DMS53 treated with DMSO at 0.1 percent for 48 hours (cell line): Measurements from ENCODE around the gene WTAP.
"Not testable (repeated sequence)": the region's sequence is repeated elsewhere in the genome, so short reads cannot be mapped to it uniquely, and the experiment has no call there.

Source experiments
- DNase-seq: peaks from one replicate; lab custom pipeline; 2025; ENCODE audit not compliant: unreplicated experiment; lab: John Stamatoyannopoulos, UW

The WTAP gene

GRCh38 chr6:159727717-159728445 lies 575 bp downstream of the WTAP start:
- DNase-seq = peak; percentile 29

DNA sequence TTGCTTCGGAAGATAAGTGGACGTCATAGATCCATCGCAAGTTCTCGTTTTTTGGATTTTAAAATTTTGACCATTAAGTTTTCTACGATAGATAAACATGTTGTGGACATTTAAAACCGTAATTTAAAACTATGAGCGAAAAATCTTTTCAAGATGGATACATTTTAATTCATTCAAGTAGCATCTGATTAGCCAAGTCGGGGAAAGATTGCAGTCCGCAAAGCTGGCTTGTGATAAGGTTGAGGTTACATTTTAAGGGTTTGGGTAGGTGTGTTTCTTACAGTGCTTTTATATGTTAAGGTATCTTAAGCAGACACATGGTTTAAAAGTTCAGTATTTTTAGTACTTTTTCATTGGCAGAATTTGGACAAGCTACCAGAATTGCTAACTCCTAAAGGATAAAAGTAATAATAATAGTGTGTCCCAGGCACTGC lies 1.2 kb downstream of the WTAP start:
- DNase-seq = no peak

- DNase-seq = no peak
Observed at GRCh38 chr6:159729598-159730331, 2.5 kb downstream of the WTAP start.

GRCh38 chr6:159730332-159730676 lies 3.0 kb downstream of the WTAP start:
- DNase-seq = no peak

DNA sequence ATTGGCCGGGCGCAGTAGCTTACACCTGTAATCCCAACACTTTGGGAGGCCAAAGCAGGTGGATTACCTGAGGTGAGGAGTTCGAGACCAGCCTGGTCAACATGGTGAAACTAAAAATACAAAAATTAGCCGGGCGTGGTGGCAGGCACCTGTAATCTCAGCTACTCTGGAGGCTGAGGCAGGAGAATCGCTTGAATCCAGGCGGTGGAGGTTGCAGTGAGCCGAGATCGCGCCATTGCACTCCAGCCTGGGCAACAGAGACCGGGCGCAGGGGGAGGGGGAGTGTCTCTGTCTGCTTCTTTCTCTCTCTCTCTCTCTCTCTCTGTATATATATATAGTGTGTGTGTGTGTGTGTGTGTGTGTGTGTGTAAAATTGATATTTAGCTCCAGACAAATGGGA lies 5.2 kb downstream of the WTAP start:
- DNase-seq = not testable (repeated sequence)

GRCh38 chr6:159733395-159733794 lies 6.1 kb downstream of the WTAP start:
- DNase-seq = not testable (repeated sequence)

DNA sequence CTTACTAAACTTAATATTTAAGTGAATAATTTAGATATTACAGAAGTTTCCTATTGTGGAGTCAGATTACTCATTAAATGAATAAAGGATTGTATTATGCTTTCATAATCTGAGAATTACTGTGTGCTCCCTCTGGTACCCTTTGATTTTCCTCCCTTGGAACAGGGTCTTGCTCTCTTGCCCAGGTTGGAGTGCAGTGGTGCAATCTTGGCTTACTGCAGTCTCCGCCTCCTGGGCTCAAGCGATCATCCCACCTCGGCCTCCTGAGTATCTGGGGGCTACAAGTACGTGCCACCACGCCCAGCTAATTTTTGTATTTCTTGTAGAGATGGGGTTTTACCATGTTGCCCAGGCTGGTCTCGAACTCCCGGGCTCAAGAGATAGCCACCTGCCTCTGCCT lies 9.6 kb downstream of the WTAP start:
- DNase-seq = no peak

DNA sequence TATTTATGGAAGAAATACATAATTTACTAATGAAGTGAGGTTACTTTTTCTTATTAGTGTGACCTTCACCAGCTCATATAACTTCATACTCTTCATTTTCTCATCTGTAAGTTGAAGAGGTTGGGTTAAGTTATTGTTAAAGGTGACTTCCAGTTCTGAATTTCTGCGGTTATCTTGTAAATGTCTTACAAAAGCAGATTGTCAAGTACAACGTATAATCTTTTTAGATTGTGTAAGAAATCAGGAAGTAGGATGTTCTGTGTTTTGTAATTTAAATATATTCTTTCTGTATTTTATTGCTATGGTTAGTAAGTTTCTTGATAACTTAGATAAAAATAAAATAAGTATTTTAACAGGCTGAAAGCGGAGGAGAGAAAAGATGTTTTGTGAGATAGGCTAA lies 12.0 kb downstream of the WTAP start:
- DNase-seq = no peak

GRCh38 chr6:159742165-159742564 lies 14.9 kb downstream of the WTAP start:
- DNase-seq = no peak

DNA sequence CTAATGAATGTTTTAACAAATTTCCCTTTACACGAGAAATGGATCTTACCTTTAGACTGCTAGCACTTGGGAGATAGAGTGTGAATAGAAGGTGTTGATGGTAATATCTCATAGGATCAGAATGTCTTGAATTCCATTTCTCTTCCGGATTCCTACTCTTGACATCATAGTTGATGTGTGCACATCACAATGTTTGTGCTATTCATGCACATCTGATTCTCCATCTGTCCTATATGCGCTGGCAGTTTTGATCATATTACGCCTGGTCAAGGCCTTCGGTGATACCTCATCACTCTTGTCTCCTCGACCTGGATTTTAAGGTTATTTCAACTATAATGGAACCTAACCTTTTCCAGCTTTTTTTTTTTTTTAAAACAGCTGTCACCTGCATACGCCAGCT lies 17.8 kb downstream of the WTAP start:
- DNase-seq = no peak

GRCh38 chr6:159746759-159747158 lies 19.5 kb downstream of the WTAP start:
- no peak for DNase-seq

GRCh38 chr6:159748127-159748526 lies 20.8 kb downstream of the WTAP start:
- DNase-seq = not testable (repeated sequence)

- no peak for DNase-seq
Observed at GRCh38 chr6:159751448-159751847, 24.1 kb downstream of the WTAP start.

- no peak for DNase-seq
Observed at GRCh38 chr6:159753081-159753872, 26.0 kb downstream of the WTAP start.

- DNase-seq = no peak
Observed at GRCh38 chr6:159754401-159754800, 27.1 kb downstream of the WTAP start.

- DNase-seq = no peak
Observed at GRCh38 chr6:159754959-159755914, 27.9 kb downstream of the WTAP start.

GRCh38 chr6:159756508-159756907 lies 29.2 kb downstream of the WTAP start:
- no peak for DNase-seq

DNA sequence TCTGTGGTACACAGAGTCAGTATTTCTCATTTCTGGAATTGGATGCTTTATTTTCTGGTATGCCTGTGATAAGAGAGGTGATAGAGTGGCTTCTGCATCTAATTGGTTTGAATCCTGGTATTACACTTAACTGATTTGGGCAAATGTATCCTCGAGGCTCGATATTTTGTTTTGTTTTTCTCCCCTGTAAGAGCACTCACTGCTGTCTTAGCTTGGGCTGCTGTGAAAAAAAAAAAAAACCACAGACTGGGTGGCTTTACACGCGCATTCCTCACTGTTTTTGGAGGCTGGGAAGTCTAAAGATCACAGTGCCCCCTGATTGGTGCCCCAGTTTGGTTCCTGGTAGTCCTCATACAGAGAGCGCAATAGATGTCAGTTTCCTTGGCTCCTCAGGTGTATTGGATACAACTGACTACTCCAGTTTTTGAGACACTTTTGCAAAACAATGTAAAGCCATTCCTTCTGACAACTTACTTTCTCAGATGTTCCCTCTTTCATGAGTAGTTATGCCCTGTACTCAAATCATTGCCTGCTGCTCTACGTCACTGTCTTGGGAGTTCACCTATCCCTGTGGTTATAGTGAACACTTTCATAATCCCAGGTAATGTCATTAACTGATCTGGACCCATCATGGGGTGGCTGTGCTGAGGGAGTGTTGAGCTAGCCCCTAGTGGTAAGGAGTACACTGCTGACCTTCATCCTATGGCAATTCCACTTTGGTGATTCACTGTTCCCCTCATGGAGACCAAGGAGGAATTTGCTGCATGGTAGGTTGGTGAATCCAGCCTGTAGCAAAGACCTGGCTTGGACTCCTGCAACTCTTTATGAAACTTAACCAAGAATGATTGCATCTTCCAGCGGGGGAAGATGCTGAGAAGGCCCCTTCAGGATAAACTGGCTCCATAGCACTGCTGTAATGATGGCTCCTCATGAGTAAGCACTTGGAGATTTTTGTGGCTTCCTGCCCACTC lies 31.0 kb downstream of the WTAP start:
- no peak for DNase-seq

DNA sequence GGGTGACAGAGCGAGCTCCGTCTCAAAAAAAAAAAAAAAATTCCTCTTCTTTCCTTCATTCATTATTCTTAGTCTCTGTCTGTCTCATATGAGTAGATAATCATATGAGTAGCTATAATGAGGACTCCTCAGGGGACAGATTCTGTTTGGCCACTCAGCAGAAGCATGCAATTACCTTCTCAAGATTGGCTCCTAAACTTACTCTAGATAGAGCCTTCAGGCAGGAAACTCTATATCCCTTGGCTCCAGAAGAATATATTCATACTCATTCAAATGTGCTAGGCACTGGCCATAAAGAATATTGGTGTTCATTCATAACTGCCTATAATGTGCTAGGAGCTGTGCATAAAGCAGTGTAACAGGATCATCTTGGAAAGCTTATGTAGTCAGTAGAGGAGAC lies 32.3 kb downstream of the WTAP start:
- no peak for DNase-seq
